ENCODE measurements around the gene PLEKHM2.

PLEKHM2 gene

DNA sequence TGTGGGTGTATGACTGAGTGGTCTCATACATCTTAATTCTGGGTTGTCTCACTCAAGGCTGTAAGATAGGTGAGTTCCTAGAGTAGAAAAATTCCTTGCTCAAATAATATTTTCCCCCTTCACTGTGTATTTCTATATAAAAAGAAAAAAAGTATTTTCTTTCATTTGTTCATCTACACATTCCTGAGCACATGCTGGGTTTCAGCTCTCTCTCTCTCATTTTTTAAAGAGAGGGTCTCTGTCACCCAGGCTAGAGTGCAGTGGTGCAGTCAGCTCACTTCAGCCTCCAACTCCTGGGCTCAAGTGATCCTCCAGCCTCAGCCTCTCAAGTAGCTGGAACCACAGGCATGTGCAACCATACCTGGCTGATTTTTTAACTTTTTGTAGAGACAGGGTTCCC is 44.9 kb upstream of the PLEKHM2 start:
- H3K79me2 ChIP-seq (ENCODE audit: low read length), result peaks cover 26% of the 10 kb centered on the region
- no peaks in the 10 kb centered on the region for H3K4me1 ChIP-seq (ENCODE audit: low read length)
- no peaks in the 10 kb centered on the region for H3F3A ChIP-seq (ENCODE audit: insufficient read depth, low read length)
- no peak overlapping the region for H3K4me3 ChIP-seq (ENCODE audit: low read length)
- H3K9me3 ChIP-seq (replicated peaks; ENCODE audit: insufficient read depth, low read length), result no peaks in the 10 kb centered on the region
- no peaks in the 10 kb centered on the region for H3K27me3 ChIP-seq (replicated peaks; ENCODE audit: insufficient read depth, low read length)
- no peaks in the 10 kb centered on the region for H4K20me1 ChIP-seq (ENCODE audit: insufficient read depth, low read length)
- no peak overlapping the region for H2AFZ ChIP-seq (ENCODE audit: low read length)
- H3K36me3 ChIP-seq (replicated peaks; ENCODE audit: insufficient read depth, low read length), result peaks cover 9% of the 10 kb centered on the region; the same call in 1 of the 2 replicates
- no peak for DNase-seq
- TF ChIP-seq EZH2phosphoT487 (IDR thresholded peaks at IDR 0.05; ENCODE audit: low read length), result no peak
- TF ChIP-seq, protein P1, sequence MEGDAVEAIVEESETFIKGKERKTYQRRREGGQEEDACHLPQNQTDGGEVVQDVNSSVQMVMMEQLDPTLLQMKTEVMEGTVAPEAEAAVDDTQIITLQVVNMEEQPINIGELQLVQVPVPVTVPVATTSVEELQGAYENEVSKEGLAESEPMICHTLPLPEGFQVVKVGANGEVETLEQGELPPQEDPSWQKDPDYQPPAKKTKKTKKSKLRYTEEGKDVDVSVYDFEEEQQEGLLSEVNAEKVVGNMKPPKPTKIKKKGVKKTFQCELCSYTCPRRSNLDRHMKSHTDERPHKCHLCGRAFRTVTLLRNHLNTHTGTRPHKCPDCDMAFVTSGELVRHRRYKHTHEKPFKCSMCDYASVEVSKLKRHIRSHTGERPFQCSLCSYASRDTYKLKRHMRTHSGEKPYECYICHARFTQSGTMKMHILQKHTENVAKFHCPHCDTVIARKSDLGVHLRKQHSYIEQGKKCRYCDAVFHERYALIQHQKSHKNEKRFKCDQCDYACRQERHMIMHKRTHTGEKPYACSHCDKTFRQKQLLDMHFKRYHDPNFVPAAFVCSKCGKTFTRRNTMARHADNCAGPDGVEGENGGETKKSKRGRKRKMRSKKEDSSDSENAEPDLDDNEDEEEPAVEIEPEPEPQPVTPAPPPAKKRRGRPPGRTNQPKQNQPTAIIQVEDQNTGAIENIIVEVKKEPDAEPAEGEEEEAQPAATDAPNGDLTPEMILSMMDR (IDR thresholded peaks at IDR 0.05; ENCODE audit: low read length), result no peak
- no peak for TF ChIP-seq EZH2 (optimal IDR thresholded peaks at IDR 0.05; ENCODE audit: low read depth, low read length)
- H3K9me2 ChIP-seq (replicated peaks; ENCODE audit: insufficient read depth, low read length), result no peaks in the 10 kb centered on the region
- no peak overlapping the region for H3K9ac ChIP-seq (ENCODE audit: low read length)
- no peak overlapping the region for H3K4me2 ChIP-seq (ENCODE audit: low read depth, low read length)
- no peak overlapping the region for H3K27ac ChIP-seq (ENCODE audit: low read length)

DNA sequence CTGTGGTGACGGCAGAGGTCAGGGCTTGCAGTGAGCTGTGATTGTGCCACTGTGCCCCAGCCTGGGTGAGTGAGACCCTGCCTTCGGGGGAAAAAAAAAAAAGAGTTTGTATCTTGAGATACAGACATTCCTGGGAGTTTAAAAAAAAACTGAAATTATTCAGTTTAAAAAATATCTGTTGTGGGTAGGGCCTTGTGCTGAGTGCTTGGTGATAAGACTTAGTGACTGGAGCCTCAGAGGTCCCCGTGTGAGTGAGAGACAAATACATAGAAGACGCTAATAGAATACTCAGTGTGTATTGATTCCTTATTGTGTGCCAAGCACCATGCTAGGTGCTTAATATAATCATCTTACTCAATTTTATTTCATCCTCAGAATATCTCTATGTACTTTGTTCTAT is 44.2 kb upstream of the PLEKHM2 start:
- peaks cover 23% of the 10 kb centered on the region for H3K79me2 ChIP-seq (ENCODE audit: low read length)
- no peaks in the 10 kb centered on the region for H3K27me3 ChIP-seq (replicated peaks; ENCODE audit: insufficient read depth, low read length)
- no peak for TF ChIP-seq EZH2 (optimal IDR thresholded peaks at IDR 0.05; ENCODE audit: low read depth, low read length)
- TF ChIP-seq, protein P1 (IDR thresholded peaks at IDR 0.05; ENCODE audit: low read length), result no peak
- TF ChIP-seq EZH2phosphoT487 (IDR thresholded peaks at IDR 0.05; ENCODE audit: low read length), result no peak
- H3K4me3 ChIP-seq (ENCODE audit: low read length), result no peak overlapping the region
- H3F3A ChIP-seq (ENCODE audit: insufficient read depth, low read length), result no peaks in the 10 kb centered on the region
- H3K27ac ChIP-seq (ENCODE audit: low read length), result no peak overlapping the region
- H3K9me2 ChIP-seq (replicated peaks; ENCODE audit: insufficient read depth, low read length), result no peaks in the 10 kb centered on the region
- H3K4me1 ChIP-seq (ENCODE audit: low read length), result no peaks in the 10 kb centered on the region
- H3K36me3 ChIP-seq (replicated peaks; ENCODE audit: insufficient read depth, low read length), result peaks cover 7% of the 10 kb centered on the region; the same call in 1 of the 2 replicates
- H4K20me1 ChIP-seq (ENCODE audit: insufficient read depth, low read length), result no peaks in the 10 kb centered on the region
- no peak overlapping the region for H2AFZ ChIP-seq (ENCODE audit: low read length)
- no peak overlapping the region for H3K4me2 ChIP-seq (ENCODE audit: low read depth, low read length)
- DNase-seq, result no peak
- H3K9me3 ChIP-seq (replicated peaks; ENCODE audit: insufficient read depth, low read length), result no peaks in the 10 kb centered on the region
- H3K9ac ChIP-seq (ENCODE audit: low read length), result no peak overlapping the region

DNA sequence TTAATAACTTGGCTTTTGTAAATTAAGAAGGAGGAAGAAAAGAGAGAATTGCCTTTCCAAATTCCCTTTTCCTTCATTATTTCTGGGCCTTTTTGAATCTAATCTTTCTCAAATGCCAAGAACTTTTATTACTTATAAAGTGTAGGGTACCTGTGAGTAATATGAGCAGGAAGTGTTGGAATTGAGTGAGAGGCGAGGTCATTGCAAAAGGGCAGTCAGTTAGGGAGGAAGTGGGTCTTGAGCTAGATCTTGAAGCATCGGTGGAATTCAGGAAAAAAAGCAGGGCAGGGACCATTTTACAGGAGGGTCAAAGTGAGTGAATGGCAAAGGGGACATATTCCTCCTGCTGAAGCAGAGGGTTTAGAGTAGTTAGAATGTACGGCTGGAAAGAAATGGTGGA is 43.5 kb upstream of the PLEKHM2 start:
- H3K79me2 ChIP-seq (ENCODE audit: low read length), result peaks cover 24% of the 10 kb centered on the region
- TF ChIP-seq, protein P1 (IDR thresholded peaks at IDR 0.05; ENCODE audit: low read length), result no peak
- no peak for TF ChIP-seq EZH2 (optimal IDR thresholded peaks at IDR 0.05; ENCODE audit: low read depth, low read length)
- no peak for TF ChIP-seq EZH2phosphoT487 (IDR thresholded peaks at IDR 0.05; ENCODE audit: low read length)
- peaks cover 5% of the 10 kb centered on the region; the same call in 1 of the 2 replicates for H3K36me3 ChIP-seq (replicated peaks; ENCODE audit: insufficient read depth, low read length)
- H3K4me2 ChIP-seq (ENCODE audit: low read depth, low read length), result no peak overlapping the region
- H3K4me3 ChIP-seq (ENCODE audit: low read length), result no peak overlapping the region
- no peak overlapping the region for H3K27ac ChIP-seq (ENCODE audit: low read length)
- DNase-seq, result no peak
- H2AFZ ChIP-seq (ENCODE audit: low read length), result no peak overlapping the region
- H3K4me1 ChIP-seq (ENCODE audit: low read length), result no peaks in the 10 kb centered on the region
- no peaks in the 10 kb centered on the region for H3K9me3 ChIP-seq (replicated peaks; ENCODE audit: insufficient read depth, low read length)
- H3K27me3 ChIP-seq (replicated peaks; ENCODE audit: insufficient read depth, low read length), result no peaks in the 10 kb centered on the region
- no peaks in the 10 kb centered on the region for H4K20me1 ChIP-seq (ENCODE audit: insufficient read depth, low read length)
- H3K9me2 ChIP-seq (replicated peaks; ENCODE audit: insufficient read depth, low read length), result no peaks in the 10 kb centered on the region
- no peaks in the 10 kb centered on the region for H3F3A ChIP-seq (ENCODE audit: insufficient read depth, low read length)
- H3K9ac ChIP-seq (ENCODE audit: low read length), result no peak overlapping the region

Measured in MM.1S (cell line).